GM12878 (cell line): Measurements from ENCODE around the gene ASH1L. TPM values are rescaled to one million over a fixed set of nuclear protein-coding genes. Genes with fewer than 3 reads are reported as not detected.

ENCODE experiments used
- ATAC-seq: fragments of 200-7000 bp; cut with Tn5 transposase; 3 replicates; pipeline ENCODE4 v1.9.1; 2020; ENCODE audit warnings: mild to moderate bottlenecking, moderate library complexity
- BruUV-seq: library from RNA; stranded (reverse); fragments of 400-500 nt; replicated peaks from 2 replicates; lab custom pipeline; 2021; lab: Mats Ljungman, UMichigan
- CTCF ChIA-PET: fragments of 300-600 bp; sonication (Branson Sonifier 250); formaldehyde crosslinking; extraction: SDS; loops from one replicate; lab custom pipeline; 2021; ENCODE audit warnings: inconsistent platforms; lab: Yijun Ruan, JAX
- POLR2A ChIA-PET: fragments of 350-600 bp; formaldehyde crosslinking; extraction: SDS; loops from one replicate; lab custom pipeline; 2021; ENCODE audit warnings: inconsistent platforms; lab: Charles Lee
- RAD21 ChIA-PET: fragments of 300-600 bp; sonication (Branson Sonifier 250); formaldehyde crosslinking; loops from one replicate; lab custom pipeline; 2023; ENCODE audit warnings: antibody characterized with exemption; ENCODE audit not compliant: unreplicated experiment; lab: Charles Lee
- SMC1A ChIA-PET: fragments of 300-600 bp; sonication (Branson Sonifier 250); formaldehyde crosslinking; loops from one replicate; lab custom pipeline; 2023; ENCODE audit not compliant: unreplicated experiment, uncharacterized antibody; lab: Charles Lee
- DNase-seq: peaks from one replicate; pipeline ENCODE4 v3.0.0-alpha.2; 2011; ENCODE audit warnings: low read depth, low spot score
- FAIRE-seq: peaks from 3 replicates; lab custom pipeline; 2011; peaks lifted over from hg19 to GRCh38; lab: Jason Lieb, UNC
- H2AFZ ChIP-seq: 2 replicates; pipeline ENCODE4 v1.6.0; 2011; ENCODE audit warnings: low read depth, low read length, control low read depth; ENCODE audit not compliant: control insufficient read depth
- H3K27ac ChIP-seq: 2 replicates; pipeline ENCODE4 v1.5.1; 2011; ENCODE audit warnings: control low read depth; ENCODE audit not compliant: control insufficient read depth, insufficient read depth
- H3K27me3 ChIP-seq, 2 experiments: replicated peaks in 1 of 2; 2 replicates each; pipeline versions ENCODE4 v1.6.0 to v1.6.1; 2011; ENCODE audit warnings: low read length in 1 of 2; ENCODE audit not compliant: control insufficient read depth in 2 of 2, insufficient read depth in 2 of 2
- H3K36me3 ChIP-seq, 2 experiments: 2 replicates each; pipeline ENCODE4 v1.5.1; 2011; ENCODE audit warnings: low read length in 1 of 2; ENCODE audit not compliant: control insufficient read depth in 2 of 2, insufficient read depth in 2 of 2
- H3K4me1 ChIP-seq: 2 replicates; pipeline ENCODE4 v1.6.1; 2011; ENCODE audit warnings: mild to moderate bottlenecking, low read length, moderate library complexity, mixed read lengths; ENCODE audit not compliant: control insufficient read depth, insufficient read depth
- H3K4me2 ChIP-seq: 2 replicates; pipeline ENCODE4 v1.6.0; 2011; ENCODE audit warnings: control low read depth; ENCODE audit not compliant: control insufficient read depth, insufficient read depth
- H3K4me3 ChIP-seq: fragments of 200-600 bp; sonication (generic); 2 replicates; pipeline ENCODE4 v1.5.1; 2016
- H3K79me2 ChIP-seq: 2 replicates; pipeline ENCODE4 v1.6.0; 2011; ENCODE audit warnings: low read length; ENCODE audit not compliant: control insufficient read depth, insufficient read depth
- H3K9ac ChIP-seq: 2 replicates; pipeline ENCODE4 v1.8.0; 2011; ENCODE audit warnings: low read length, control low read depth, mixed read lengths; ENCODE audit not compliant: control insufficient read depth, insufficient read depth
- H3K9me3 ChIP-seq: replicated peaks from 3 replicates; pipeline ENCODE4 v1.5.1; 2011; ENCODE audit warnings: mild to moderate bottlenecking, low read length; ENCODE audit not compliant: control insufficient read depth, insufficient read depth
- H4K20me1 ChIP-seq: 2 replicates; pipeline ENCODE4 v1.6.0; 2011; ENCODE audit not compliant: control insufficient read depth, insufficient read depth
- BMI1 ChIP-seq: fragments of 450-650 bp; IDR thresholded peaks from 2 replicates; pipeline ENCODE4 v1.6.1; 2016; ENCODE audit warnings: mild to moderate bottlenecking, moderate library complexity, borderline replicate concordance
- EGR1 ChIP-seq, 2 experiments: IDR thresholded peaks; 1 replicate in 1 of 2; 2 replicates in 1 of 2; pipeline ENCODE4 v1.6.1; 2011 to 2012; ENCODE audit warnings: low read depth in 2 of 2, low read length in 2 of 2, borderline replicate concordance in 1 of 2, mild to moderate bottlenecking in 1 of 2, moderate library complexity in 1 of 2
- HDAC6 ChIP-seq: fragments of 200-600 bp; sonication (generic); IDR thresholded peaks from one replicate; pipeline ENCODE4 v1.8.0; 2017; ENCODE audit warnings: antibody characterized with exemption; ENCODE audit not compliant: unreplicated experiment
- IKZF1 ChIP-seq: fragments of 450-650 bp; conservative IDR thresholded peaks from 2 replicates; pipeline ENCODE4 v1.6.1; 2017; ENCODE audit warnings: antibody characterized with exemption, mild to moderate bottlenecking
- MLLT1 ChIP-seq: fragments of 450-650 bp; IDR thresholded peaks from 2 replicates; pipeline ENCODE4 v1.6.1; 2016; ENCODE audit warnings: mild to moderate bottlenecking
- NKRF ChIP-seq: fragments of 450-650 bp; conservative IDR thresholded peaks from 2 replicates; pipeline ENCODE4 v1.6.1; 2017; ENCODE audit warnings: mild to moderate bottlenecking, moderate library complexity
- PKNOX1 ChIP-seq: fragments of 450-650 bp; IDR thresholded peaks from 2 replicates; pipeline ENCODE4 v1.6.1; 2016; ENCODE audit warnings: mild to moderate bottlenecking
- RFX5 ChIP-seq: IDR thresholded peaks from 2 replicates; pipeline ENCODE4 v1.6.1; 2011; ENCODE audit warnings: low read depth, low read length, improper control_type of control experiment
- SMAD1 ChIP-seq: fragments of 450-650 bp; IDR thresholded peaks from 2 replicates; pipeline ENCODE4 v1.6.1; 2018; ENCODE audit warnings: mild to moderate bottlenecking, low read depth; ENCODE audit not compliant: partially characterized antibody
- TARDBP ChIP-seq: IDR thresholded peaks from 2 replicates; pipeline ENCODE4 v1.6.1; 2016; ENCODE audit warnings: borderline replicate concordance
- ZZZ3 ChIP-seq: IDR thresholded peaks from 2 replicates; pipeline ENCODE4 v1.6.1; 2011; ENCODE audit warnings: low read depth; ENCODE audit not compliant: control insufficient read depth, insufficient read length
- WGBS: methylation state at CpG from one replicate; pipeline ENCODE4 v1.1.6; 2016; ENCODE audit warnings: low lambda C conversion rate; ENCODE audit not compliant: insufficient replicate concordance, insufficient coverage; ENCODE audit errors: missing lambda C conversion rate; 5-methylcytosine and 5-hydroxymethylcytosine counted together
- in situ Hi-C: fragments of 300-500 bp; cut with MboI; formaldehyde crosslinking; loops from 9 replicates; pipeline ENCODE4 v1.14.3; 2018; ENCODE audit warnings: mixed read lengths
- intact Hi-C: fragments of 100-400 bp; cut with micrococcal nuclease; formaldehyde crosslinking; loops from one replicate; pipeline ENCODE4 v1.14.2; 2022; ENCODE audit not compliant: unreplicated experiment
- polyA plus RNA-seq, 11 experiments: library from polyadenylated mRNA; depleted of rRNA in 4 of 11; unstranded in 6 of 11; stranded (reverse) in 5 of 11; fragments of >200 nt; fragmentation: Nextera tagmentation in 4 of 11; fragmentation: Illumina TruSeq in 1 of 11; extraction: Ambion mirVana in 4 of 11; extraction: Trizol in 1 of 11; gene quantifications; 1 replicate in 1 of 11; 2 replicates in 10 of 11; pipeline versions ENCODE4 v1.2.1 to v1.2.3, GENCODE V29; 2011 to 2016; ENCODE audit warnings: inconsistent platforms in 2 of 11, missing spikeins in 2 of 11, low read depth in 1 of 11
- total RNA-seq, 4 experiments: library from RNA; depleted of rRNA in 3 of 4; stranded (reverse); fragments of >200 nt in 3 of 4; fragmentation: Illumina TruSeq in 1 of 4; extraction: Trizol in 1 of 4; gene quantifications; 2 replicates each; pipeline versions ENCODE4 v1.2.1 to v1.2.3, GENCODE V29; 2013 to 2021

Gene ASH1L
- total and polyA plus RNA-seq, 10 of the 15 experiments (the other 5 are each of a cell fraction or from before 2014, with no cell fraction given), result 1.7 to 23.9 (median 16.6) TPM

GRCh38 chr1:155342842-155343241 lies 219.8 kb downstream of the ASH1L start:
- ATAC-seq (no peak), DNase-seq (no peak), FAIRE-seq (no peak)
- H3K9me3 ChIP-seq, result no peaks in the 10 kb centered on the region
- no peak overlapping the region for H3K4me3 ChIP-seq
- in situ Hi-C loops, result no loop called here
- intact Hi-C loops, result no loop called here
- ChIA-PET POLR2A (no interaction called here), CTCF (interaction anchor here (2.8 kb wide), 1 partner anchor 92 kb away, joined by 15 read pairs; no protein-coding TSS in a partner anchor), RAD21 (interaction anchor here (1.0 kb wide), 1 partner anchor 19 kb away, joined by 3 read pairs; no protein-coding TSS in a partner anchor), SMC1A (interaction anchor here (0.6 kb wide), 1 partner anchor 344 kb away, joined by 3 read pairs; no protein-coding TSS in a partner anchor)
- H2AFZ ChIP-seq, result no peak overlapping the region
- no peak overlapping the region for H3K4me2 ChIP-seq
- BruUV-seq, result no TSS peak
- no peak overlapping the region for H3K27ac ChIP-seq
- H4K20me1 ChIP-seq, result no peaks in the 10 kb centered on the region
- no peak for TF ChIP-seq PKNOX1
- TF ChIP-seq HDAC6, result no peak
- no peak for TF ChIP-seq TARDBP
- peaks cover 18 to 20% of the 10 kb centered on the region in 2 experiments for H3K36me3 ChIP-seq
- WGBS, result 100% methylated on average over 3 of the region's 3 CpGs
- H3K79me2 ChIP-seq, result no peaks in the 10 kb centered on the region
- H3K9ac ChIP-seq, result no peak overlapping the region
- no peaks in the 10 kb centered on the region for H3K4me1 ChIP-seq
- H3K27me3 ChIP-seq, result no peaks in the 10 kb centered on the region

- Histone ChIP-seq H3K79me2 (no peaks in the 10 kb centered on the region), H3K27ac (no peak overlapping the region), H4K20me1 (no peaks in the 10 kb centered on the region), H2AFZ (no peak overlapping the region), H3K4me1 (no peaks in the 10 kb centered on the region), H3K9me3 (no peaks in the 10 kb centered on the region), H3K36me3 (peaks cover 14 to 28% of the 10 kb centered on the region in 2 experiments), H3K4me2 (no peak overlapping the region), H3K27me3 (no peaks in the 10 kb centered on the region), H3K4me3 (no peak overlapping the region), H3K9ac (no peak overlapping the region)
- ChIA-PET RAD21 (interaction anchor here (1.6 kb wide), 1 partner anchor 9 kb away, joined by 5 read pairs; no protein-coding TSS in a partner anchor), CTCF (interaction anchor here (3.4 kb wide), 1 partner anchor 88 kb away, joined by 18 read pairs; no protein-coding TSS in a partner anchor), SMC1A (interaction anchor here (0.6 to 2.1 kb wide), 4 partner anchors 16 to 88 kb away, joined by 3 to 5 read pairs (median 4); no protein-coding TSS in a partner anchor), POLR2A (interaction anchor here (0.7 to 1.2 kb wide), 3 partner anchors 17 to 180 kb away, joined by 3 read pairs; no protein-coding TSS in a partner anchor)
- intact Hi-C loops (no loop called here), in situ Hi-C loops (no loop called here)
- FAIRE-seq, result no peak
- no TSS peak for BruUV-seq
- ATAC-seq, result no peak
- 99% methylated on average over 8 of the region's 8 CpGs for WGBS
- no peak for DNase-seq
- TF ChIP-seq TARDBP (no peak), SMAD1 (no peak), MLLT1 (no peak), ZZZ3 (no peak), IKZF1 (no peak), EGR1 (IDR thresholded peaks at IDR 0.05; ENCODE audit: borderline replicate concordance in 1 of 2, low read depth in 2 of 2, low read length in 2 of 2) (no peak), RFX5 (no peak), NKRF (no peak), BMI1 (no peak)
Observed at GRCh38 chr1:155339515-155340097, 223.0 kb downstream of the ASH1L start.
